Naive thymus-derived CD8-positive, alpha-beta T cell (primary cell): ENCODE results near the gene SMCO3. TPM values are rescaled to one million over a fixed set of nuclear protein-coding genes. Genes with fewer than 3 reads are reported as not detected.

Source experiments
- ATAC-seq, 2 donors: fragments of 150-1000 bp; cut with Tn5 transposase in 1 of 2; sonication (Bioruptor Pico), chemical (Tn5 transposase) in 1 of 2; 1 replicate in 1 of 2; 2 replicates in 1 of 2; pipeline ENCODE4 v1.10.0; 2021; ENCODE audit warnings: mild to moderate bottlenecking in 2 of 2, moderate library complexity in 2 of 2
- POLR2A ChIA-PET: fragments of 350-600 bp; sonication (Branson Sonifier 250); formaldehyde crosslinking; loops from one replicate; lab custom pipeline; 2021; ENCODE audit warnings: antibody characterized with exemption; lab: Charles Lee
- DNase-seq, 10 donors: peaks; one replicate each; pipeline versions ENCODE4 v3.0.0 to v3.0.0-alpha.2; 2020 to 2022
- H3K27ac Mint-ChIP-seq, 10 donors: one replicate each; pipeline ENCODE4 v1.8.0; 2020 to 2022; ENCODE audit warnings: mild to moderate bottlenecking in 10 of 10, mixed read lengths in 10 of 10, moderate library complexity in 4 of 10, inconsistent platforms in 1 of 10
- H3K27me3 Mint-ChIP-seq, 5 donors: one replicate each; pipeline ENCODE4 v1.8.0; 2021 to 2022; ENCODE audit warnings: mixed read lengths in 5 of 5
- H3K36me3 Mint-ChIP-seq, 3 donors: one replicate each; pipeline ENCODE4 v1.8.0; 2020 to 2022; ENCODE audit warnings: mixed read lengths in 3 of 3, mild to moderate bottlenecking in 2 of 3, inconsistent platforms in 1 of 3
- H3K4me1 Mint-ChIP-seq, 4 donors: one replicate each; pipeline ENCODE4 v1.8.0; 2021 to 2022; ENCODE audit warnings: mixed read lengths in 4 of 4
- H3K4me3 Mint-ChIP-seq, 10 donors: one replicate each; pipeline ENCODE4 v1.8.0; 2020 to 2022; ENCODE audit warnings: mild to moderate bottlenecking in 10 of 10, mixed read lengths in 10 of 10, moderate library complexity in 6 of 10, inconsistent platforms in 1 of 10
- H3K9me3 Mint-ChIP-seq, 9 donors: one replicate each; pipeline ENCODE4 v1.8.0; 2020 to 2022; ENCODE audit warnings: mixed read lengths in 9 of 9, mild to moderate bottlenecking in 3 of 9, inconsistent platforms in 1 of 9, moderate library complexity in 1 of 9
- polyA plus RNA-seq, 3 donors: library from polyadenylated mRNA; unstranded; fragments of 300-500 nt; fragmentation: Illumina TruSeq; gene quantifications; one replicate each; pipeline ENCODE4 v1.2.3, GENCODE V29; 2021
- total RNA-seq, 8 experiments: library from RNA in 2 of 8; stranded (reverse) in 2 of 8; gene quantifications; one replicate each; pipeline ENCODE4 v1.2.3 and lab custom pipeline; 2021 to 2026

SMCO3 gene
- total RNA-seq: not detected
- polyA plus RNA-seq: under 1 TPM in 1 of 3 donors, not detected in 2; 0.07 TPM
- total RNA-seq (lab: John Stamatoyannopoulos, UW): 0 reads per million in 6 experiments

- Mint-ChIP-seq H3K4me1 (peaks cover 11 to 22% (median 15%) of the 10 kb centered on the region in 4 donors), H3K9me3 (peaks cover 0 to 7% (median 0%) of the 10 kb centered on the region in 9 donors), H3K27me3 (peaks cover 0 to 6% (median 2%) of the 10 kb centered on the region in 5 donors), H3K27ac (no peak within 1 kb of the TSS), H3K4me3 (no peak within 1 kb of the TSS), H3K36me3 (peaks cover 0 to 6% (median 0%) of the 10 kb centered on the region in 3 donors)
- ATAC-seq: no peak
- no peak for DNase-seq
- POLR2A ChIA-PET: no interaction called here
Measured at GRCh38 chr12:14814014-14814413, at the start of gene SMCO3. TSS of gene SMCO3 (minus strand) at chr12:14814182. CDS start at chr12:14806680, 7,502 bp downstream.

GRCh38 chr12:14860490-14860889, 46.5 kb upstream of the SMCO3 start:
- Mint-ChIP-seq H3K9me3 (peaks cover 4 to 61% (median 21%) of the 10 kb centered on the region in 9 donors), H3K27ac (no peak overlapping the region), H3K4me3 (no peak overlapping the region), H3K27me3 (no peaks in the 10 kb centered on the region), H3K4me1 (peaks cover 0 to 14% (median under 1%) of the 10 kb centered on the region in 4 donors), H3K36me3 (peaks cover 0 to 26% (median 19%) of the 10 kb centered on the region in 3 donors)
- ATAC-seq: no peak
- DNase-seq: no peak
- POLR2A ChIA-PET: no interaction called here

- Mint-ChIP-seq H3K4me3 (no peak overlapping the region), H3K27me3 (no peaks in the 10 kb centered on the region), H3K9me3 (peaks cover 4 to 61% (median 21%) of the 10 kb centered on the region in 9 donors), H3K36me3 (peaks cover 0 to 26% (median 19%) of the 10 kb centered on the region in 3 donors), H3K27ac (no peak overlapping the region), H3K4me1 (peaks cover 0 to 18% (median under 1%) of the 10 kb centered on the region in 4 donors)
- POLR2A ChIA-PET: no interaction called here
- ATAC-seq: no peak
- DNase-seq: no peak
Measured at GRCh38 chr12:14858513-14858912, 44.5 kb upstream of the SMCO3 start.

- Mint-ChIP-seq H3K4me1 (peaks cover 0 to 18% (median 4%) of the 10 kb centered on the region in 4 donors), H3K9me3 (peaks cover 0 to 27% (median 10%) of the 10 kb centered on the region in 9 donors), H3K4me3 (no peak overlapping the region), H3K27ac (peak overlapping the region in 1 of 10 donors; percentile 1), H3K27me3 (no peaks in the 10 kb centered on the region), H3K36me3 (peaks cover 0 to 18% (median 9%) of the 10 kb centered on the region in 3 donors)
- no peak for ATAC-seq
- DNase-seq: no peak
- POLR2A ChIA-PET: no interaction called here
Measured at GRCh38 chr12:14854586-14855183, 40.7 kb upstream of the SMCO3 start.

- POLR2A ChIA-PET: no interaction called here
- H3K36me3 Mint-ChIP-seq: peaks cover 0 to 13% (median 2%) of the 10 kb centered on the region in 3 donors
- H3K9me3 Mint-ChIP-seq: peaks cover 0 to 20% (median 3%) of the 10 kb centered on the region in 9 donors
- H3K4me3 Mint-ChIP-seq: no peak overlapping the region
- no peak overlapping the region for H3K27ac Mint-ChIP-seq
- ATAC-seq (no peak), DNase-seq (no peak)
- no peaks in the 10 kb centered on the region for H3K27me3 Mint-ChIP-seq
- H3K4me1 Mint-ChIP-seq: peaks cover 0 to 18% (median 4%) of the 10 kb centered on the region in 4 donors
Measured at GRCh38 chr12:14853961-14854360, 40.0 kb upstream of the SMCO3 start.

GRCh38 chr12:14852880-14853279, 38.9 kb upstream of the SMCO3 start:
- DNase-seq (no peak), ATAC-seq (no peak)
- Mint-ChIP-seq H3K4me1 (peaks cover 0 to 8% (median 6%) of the 10 kb centered on the region in 4 donors), H3K36me3 (peaks cover 0 to 12% (median 0%) of the 10 kb centered on the region in 3 donors), H3K4me3 (no peak overlapping the region), H3K27me3 (no peaks in the 10 kb centered on the region), H3K9me3 (peaks cover 0 to 12% (median 3%) of the 10 kb centered on the region in 9 donors), H3K27ac (peak overlapping the region in 1 of 10 donors; percentile 86)
- POLR2A ChIA-PET: no interaction called here

- Mint-ChIP-seq H3K36me3 (no peaks in the 10 kb centered on the region), H3K4me1 (peaks cover 3 to 14% (median 7%) of the 10 kb centered on the region in 4 donors), H3K4me3 (no peak overlapping the region), H3K27me3 (no peaks in the 10 kb centered on the region), H3K27ac (peak overlapping the region in 2 of 10 donors; percentile 15 to 50), H3K9me3 (no peaks in the 10 kb centered on the region)
- DNase-seq (no peak), ATAC-seq (no peak)
- POLR2A ChIA-PET: interaction anchor here (0.7 to 0.8 kb wide), 3 partner anchors 23 to 527 kb away, joined by 3 to 4 read pairs (median 3); no protein-coding TSS in a partner anchor
Measured at GRCh38 chr12:14850929-14851663, 37.1 kb upstream of the SMCO3 start.

GRCh38 chr12:14849661-14850060, 35.7 kb upstream of the SMCO3 start:
- Mint-ChIP-seq H3K36me3 (no peaks in the 10 kb centered on the region), H3K4me1 (peaks cover 6 to 23% (median 9%) of the 10 kb centered on the region in 4 donors), H3K9me3 (no peaks in the 10 kb centered on the region), H3K27me3 (no peaks in the 10 kb centered on the region), H3K27ac (no peak overlapping the region), H3K4me3 (no peak overlapping the region)
- no peak for DNase-seq
- no peak for ATAC-seq
- POLR2A ChIA-PET: interaction anchor here (1.1 kb wide), 1 partner anchor 75 kb away, joined by 3 read pairs; no protein-coding TSS in a partner anchor

GRCh38 chr12:14846876-14847580, 33.0 kb upstream of the SMCO3 start:
- DNase-seq: no peak
- H3K4me3 Mint-ChIP-seq: no peak overlapping the region
- ATAC-seq: no peak
- no peaks in the 10 kb centered on the region for H3K9me3 Mint-ChIP-seq
- POLR2A ChIA-PET: interaction anchor here (1.2 to 3.1 kb wide), 3 partner anchors 115 to 148 kb away, joined by 3 to 31 read pairs (median 3); partner anchors contain the start of gene ARHGDIB
- no peaks in the 10 kb centered on the region for H3K36me3 Mint-ChIP-seq
- peaks cover 6 to 23% (median 9%) of the 10 kb centered on the region in 4 donors for H3K4me1 Mint-ChIP-seq
- peak overlapping the region in 1 of 10 donors; percentile 80 for H3K27ac Mint-ChIP-seq
- no peaks in the 10 kb centered on the region for H3K27me3 Mint-ChIP-seq

- Mint-ChIP-seq H3K4me3 (no peak overlapping the region), H3K27ac (peak overlapping the region in 2 of 10 donors; percentile 2 to 27), H3K36me3 (no peaks in the 10 kb centered on the region), H3K9me3 (no peaks in the 10 kb centered on the region), H3K4me1 (peaks cover 6 to 20% (median 8%) of the 10 kb centered on the region in 4 donors), H3K27me3 (no peaks in the 10 kb centered on the region)
- POLR2A ChIA-PET: interaction anchor here (0.7 to 3.1 kb wide), 2 partner anchors 116 to 149 kb away, joined by 3 to 31 read pairs; partner anchors contain the start of gene ARHGDIB
- no peak for DNase-seq
- ATAC-seq: no peak
Measured at GRCh38 chr12:14846042-14846587, 32.1 kb upstream of the SMCO3 start.

- DNase-seq (peak in 9 of 10 donors; percentile 23 to 67 (median 49)), ATAC-seq (peak; percentile 53 to 73)
- peaks cover 6 to 17% (median 8%) of the 10 kb centered on the region in 4 donors for H3K4me1 Mint-ChIP-seq
- no peaks in the 10 kb centered on the region for H3K36me3 Mint-ChIP-seq
- H3K4me3 Mint-ChIP-seq: peak overlapping the region in 8 of 10 donors; percentile 7 to 70 (median 52)
- peak overlapping the region in 8 of 10 donors; percentile 4 to 85 (median 69) for H3K27ac Mint-ChIP-seq
- H3K27me3 Mint-ChIP-seq: no peaks in the 10 kb centered on the region
- POLR2A ChIA-PET: interaction anchor here (0.7 to 3.1 kb wide), 2 partner anchors 116 to 150 kb away, joined by 3 to 31 read pairs; partner anchors contain the start of gene ARHGDIB
- no peaks in the 10 kb centered on the region for H3K9me3 Mint-ChIP-seq
Measured at GRCh38 chr12:14845350-14845750, 31.4 kb upstream of the SMCO3 start.

- ATAC-seq: no peak
- no peak overlapping the region for H3K4me3 Mint-ChIP-seq
- peaks cover 6 to 17% (median 8%) of the 10 kb centered on the region in 4 donors for H3K4me1 Mint-ChIP-seq
Measured at GRCh38 chr12:14844401-14844800, 30.4 kb upstream of the SMCO3 start.

More at GRCh38 chr12:14844401-14844800, 30.4 kb upstream of the SMCO3 start:
- Mint-ChIP-seq H3K27ac (no peak overlapping the region), H3K36me3 (peaks cover 0 to 3% (median 0%) of the 10 kb centered on the region in 3 donors), H3K9me3 (no peaks in the 10 kb centered on the region), H3K27me3 (peaks cover 0 to 9% (median 5%) of the 10 kb centered on the region in 5 donors)
- POLR2A ChIA-PET: interaction anchor here (0.9 kb wide), 1 partner anchor 73 kb away, joined by 3 read pairs; a partner anchor contains a TSS
- no peak for DNase-seq
